SK-N-SH treated with all-trans-retinoic acid at 6 μM for 48 hours (cell line): Measurements from ENCODE around the gene TPRG1L.

Experiments
- ATAC-seq: fragments of 200-7000 bp; cut with Tn5 transposase; 3 replicates; pipeline ENCODE4 v1.9.1; 2020; ENCODE audit warnings: mild to moderate bottlenecking, moderate library complexity
- ARNTL ChIP-seq: fragments of 450-650 bp; formaldehyde crosslinking; IDR thresholded peaks from 2 replicates; pipeline ENCODE4 v1.5.0; 2020; ENCODE audit warnings: low read depth, mild to moderate bottlenecking, moderate library complexity, borderline replicate concordance
- BACH2 ChIP-seq: fragments of 250-450 bp; sonication (Bioruptor Pico); IDR thresholded peaks from 2 replicates; pipeline ENCODE4 v1.9.0; 2021; ENCODE audit warnings: mild to moderate bottlenecking, borderline replicate concordance
- CREB5 ChIP-seq: fragments of 250-450 bp; sonication (Bioruptor Pico); IDR thresholded peaks from 2 replicates; pipeline ENCODE4 v1.5.1; 2020; ENCODE audit warnings: low read depth, mild to moderate bottlenecking, moderate library complexity
- CSDC2 ChIP-seq: fragments of 250-450 bp; sonication (Bioruptor Pico); IDR thresholded peaks from 2 replicates; pipeline ENCODE4 v1.5.0; 2020; ENCODE audit warnings: mild to moderate bottlenecking, moderate library complexity
- CSRNP3 ChIP-seq: fragments of 250-450 bp; sonication (Bioruptor Pico); IDR thresholded peaks from 2 replicates; pipeline ENCODE4 v1.5.1; 2021; ENCODE audit warnings: mild to moderate bottlenecking, moderate library complexity
- ESRRG ChIP-seq: fragments of 250-450 bp; sonication (Bioruptor Pico); IDR thresholded peaks from 2 replicates; pipeline ENCODE4 v1.6.1; 2021; ENCODE audit warnings: mild to moderate bottlenecking
- GLIS3 ChIP-seq: fragments of 250-450 bp; sonication (Bioruptor Pico); IDR thresholded peaks from 2 replicates; pipeline ENCODE4 v1.5.0; 2020; ENCODE audit warnings: mild to moderate bottlenecking, moderate library complexity
- ISL1 ChIP-seq: fragments of 250-450 bp; sonication (Bioruptor Pico); IDR thresholded peaks from 2 replicates; pipeline ENCODE4 v2.1.2; 2022; ENCODE audit warnings: mild to moderate bottlenecking, moderate library complexity
- OSR1 ChIP-seq: fragments of 250-450 bp; sonication (Bioruptor Pico); IDR thresholded peaks from 2 replicates; pipeline ENCODE4 v1.8.0; 2022; ENCODE audit warnings: moderate library complexity, mild to moderate bottlenecking, inconsistent platforms
- PATZ1 ChIP-seq: fragments of 250-450 bp; sonication (Bioruptor Pico); IDR thresholded peaks from 2 replicates; pipeline ENCODE4 v1.8.0; 2020; ENCODE audit warnings: mild to moderate bottlenecking, moderate library complexity, borderline replicate concordance
- POU6F1 ChIP-seq: fragments of 250-450 bp; sonication (Bioruptor Pico); IDR thresholded peaks from 2 replicates; pipeline ENCODE4 v1.8.0; 2021; ENCODE audit warnings: low read depth, mild to moderate bottlenecking, moderate library complexity, borderline replicate concordance
- PPARA ChIP-seq: fragments of 250-450 bp; sonication (Bioruptor Pico); IDR thresholded peaks from 2 replicates; pipeline ENCODE4 v1.5.0; 2020; ENCODE audit warnings: mild to moderate bottlenecking, borderline replicate concordance
- RARB ChIP-seq: fragments of 250-450 bp; sonication (Bioruptor Pico); IDR thresholded peaks from 2 replicates; pipeline ENCODE4 v1.8.0; 2021; ENCODE audit warnings: mild to moderate bottlenecking, moderate library complexity
- SNAI2 ChIP-seq: fragments of 250-450 bp; sonication (Bioruptor Pico); IDR thresholded peaks from 2 replicates; pipeline ENCODE4 v1.5.0; 2020; ENCODE audit warnings: mild to moderate bottlenecking, moderate library complexity
- TCF4 ChIP-seq: fragments of 250-450 bp; sonication (Bioruptor Pico); IDR thresholded peaks from 2 replicates; pipeline ENCODE4 v1.8.0; 2021; ENCODE audit warnings: mild to moderate bottlenecking, moderate library complexity, borderline replicate concordance
- TOX ChIP-seq: fragments of 250-450 bp; sonication (Bioruptor Pico); IDR thresholded peaks from 2 replicates; pipeline ENCODE4 v1.8.0; 2021; ENCODE audit warnings: mild to moderate bottlenecking, moderate library complexity, borderline replicate concordance
- TSHZ2 ChIP-seq: fragments of 250-450 bp; sonication (Bioruptor Pico); IDR thresholded peaks from 2 replicates; pipeline ENCODE4 v1.5.0; 2020; ENCODE audit warnings: mild to moderate bottlenecking, moderate library complexity
- ZC3H10 ChIP-seq: fragments of 250-450 bp; sonication (Bioruptor Pico); IDR thresholded peaks from 2 replicates; pipeline ENCODE4 v1.5.1; 2021; ENCODE audit warnings: mild to moderate bottlenecking, moderate library complexity
- ZFP3 ChIP-seq: fragments of 250-450 bp; sonication (Bioruptor Pico); IDR thresholded peaks from 2 replicates; pipeline ENCODE4 v1.5.0; 2020; ENCODE audit warnings: mild to moderate bottlenecking, moderate library complexity
- ZFP30 ChIP-seq: fragments of 450-650 bp; formaldehyde crosslinking; IDR thresholded peaks from 2 replicates; pipeline ENCODE4 v1.5.0; 2022; ENCODE audit warnings: mild to moderate bottlenecking, moderate library complexity
- ZNF565 ChIP-seq: fragments of 450-650 bp; formaldehyde crosslinking; conservative IDR thresholded peaks from 2 replicates; pipeline ENCODE4 v1.5.0; 2020; ENCODE audit warnings: low read depth, mild to moderate bottlenecking, moderate library complexity
- ZNF70 ChIP-seq: fragments of 450-650 bp; formaldehyde crosslinking; IDR thresholded peaks from 2 replicates; pipeline ENCODE4 v1.5.0; 2020; ENCODE audit warnings: mild to moderate bottlenecking, moderate library complexity
- ZNF8 ChIP-seq: fragments of 450-650 bp; formaldehyde crosslinking; IDR thresholded peaks from 2 replicates; pipeline ENCODE4 v1.5.0; 2020; ENCODE audit warnings: mild to moderate bottlenecking, moderate library complexity

The TPRG1L gene

GRCh38 chr1:3606779-3607702 lies 17.8 kb upstream of the TPRG1L start:
- no peak for ATAC-seq
- no peak for TF ChIP-seq ZNF565 (CRISPR knock-in tag)
- no peak for TF ChIP-seq RARB

- TF ChIP-seq PATZ1 (CRISPR knock-in tag) = no peak
- no peak for TF ChIP-seq ZC3H10 (CRISPR knock-in tag)
- no peak for TF ChIP-seq POU6F1 (CRISPR knock-in tag)
- TF ChIP-seq CSDC2 (CRISPR knock-in tag) = no peak
- no peak for TF ChIP-seq BACH2
- no peak for TF ChIP-seq PPARA (CRISPR knock-in tag)
- TF ChIP-seq ZNF8 (CRISPR knock-in tag) = no peak
- TF ChIP-seq ZNF70 (CRISPR knock-in tag) = no peak
- TF ChIP-seq CSRNP3 = no peak
- no peak for TF ChIP-seq RARB
- TF ChIP-seq ESRRG = no peak
- TF ChIP-seq TCF4 (CRISPR knock-in tag) = no peak
- TF ChIP-seq ARNTL (CRISPR knock-in tag) = no peak
- no peak for TF ChIP-seq ZFP30
- no peak for TF ChIP-seq SNAI2 (CRISPR knock-in tag)
- no peak for TF ChIP-seq GLIS3 (CRISPR knock-in tag)
- no peak for TF ChIP-seq ZFP3
- no peak for TF ChIP-seq OSR1
- ATAC-seq = no peak
These were observed 17.1 kb upstream of the TPRG1L start for GRCh38 chr1:3607703-3608065.

- ATAC-seq = no peak
- TF ChIP-seq TOX (CRISPR knock-in tag) = no peak
- no peak for TF ChIP-seq CREB5
- TF ChIP-seq TSHZ2 = no peak
- TF ChIP-seq ISL1 = no peak
- TF ChIP-seq ZFP3 = no peak
- TF ChIP-seq, all 23 proteins: peak for 0
These were observed 16.7 kb upstream of the TPRG1L start for GRCh38 chr1:3608154-3608553.
